Activated CD8-positive, alpha-beta T cell treated with anti-CD3 and anti-CD28 coated beads, Interleukin-2, amount 10 ng/mL, durations not matched to agents 7 days and 5 days (primary cell): ENCODE results near the gene ANKS1B. TPM values are rescaled to one million over a fixed set of nuclear protein-coding genes. Genes with fewer than 3 reads are reported as not detected.
"Not testable (repeated sequence)": the region's sequence is repeated elsewhere in the genome, so short reads cannot be mapped to it uniquely, and the experiment has no call there.

Source experiments
- ATAC-seq: fragments of 150-1000 bp; cut with Tn5 transposase; one replicate; pipeline ENCODE4 v1.10.0; 2021; ENCODE audit warnings: moderate library complexity
- CTCF ChIA-PET: fragments of 350-600 bp; sonication (Branson Sonifier 250); formaldehyde crosslinking; loops from one replicate; lab custom pipeline; 2021; ENCODE audit warnings: antibody characterized with exemption; lab: Charles Lee
- POLR2A ChIA-PET: fragments of 350-600 bp; sonication (Branson Sonifier 250); formaldehyde crosslinking; loops from one replicate; lab custom pipeline; 2021; ENCODE audit warnings: antibody characterized with exemption; lab: Charles Lee
- DNase-seq: peaks from one replicate; pipeline ENCODE4 v3.0.0-alpha.2; 2020
- H3K27ac Mint-ChIP-seq: one replicate; pipeline ENCODE4 v1.8.0; 2021; ENCODE audit warnings: mild to moderate bottlenecking, mixed read lengths
- H3K27me3 Mint-ChIP-seq: one replicate; pipeline ENCODE4 v1.8.0; 2021; ENCODE audit warnings: low read depth, mixed read lengths
- H3K36me3 Mint-ChIP-seq: one replicate; pipeline ENCODE4 v1.8.0; 2021; ENCODE audit warnings: low read depth, mixed read lengths
- H3K4me1 Mint-ChIP-seq: one replicate; pipeline ENCODE4 v1.8.0; 2021; ENCODE audit warnings: low read depth, mixed read lengths
- H3K4me3 Mint-ChIP-seq: one replicate; pipeline ENCODE4 v1.8.0; 2021; ENCODE audit warnings: mild to moderate bottlenecking, mixed read lengths
- H3K9me3 Mint-ChIP-seq: one replicate; pipeline ENCODE4 v1.8.0; 2022; ENCODE audit warnings: mixed read lengths; ENCODE audit not compliant: insufficient read depth
- total RNA-seq, 2 experiments: library from RNA; stranded (reverse); gene quantifications; one replicate each; pipeline ENCODE4 v1.2.3, GENCODE V29; 2021

ANKS1B gene
- total RNA-seq, 2 experiments from 2014 or later, result not detected

DNA sequence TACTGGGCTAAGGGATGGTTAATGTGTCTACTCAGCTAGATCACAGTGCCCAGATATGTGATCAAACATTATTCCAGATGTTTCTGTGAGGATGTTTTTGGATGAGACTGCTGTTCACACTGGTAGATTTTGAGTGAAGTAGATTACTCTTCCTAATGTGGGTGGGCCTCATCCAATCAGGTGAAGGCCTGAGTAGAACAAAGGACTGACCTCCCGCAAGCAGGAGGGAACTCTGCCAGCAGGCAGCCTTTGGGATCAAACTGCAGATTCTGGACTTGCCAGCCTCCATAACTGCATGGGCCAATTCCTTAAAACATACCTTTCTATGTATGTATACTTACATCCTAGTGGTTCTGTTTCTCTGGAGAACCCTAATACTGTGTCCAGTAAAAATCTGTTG, 1120.4 kb downstream of the ANKS1B start:
- no peak for ATAC-seq
- no peaks in the 10 kb centered on the region for H3K36me3 Mint-ChIP-seq
- no peaks in the 10 kb centered on the region for H3K27me3 Mint-ChIP-seq
- ChIA-PET POLR2A (no interaction called here), CTCF (no interaction called here)
- no peaks in the 10 kb centered on the region for H3K9me3 Mint-ChIP-seq
- no peaks in the 10 kb centered on the region for H3K4me1 Mint-ChIP-seq
- no peak overlapping the region for H3K27ac Mint-ChIP-seq
- no peak for DNase-seq
- H3K4me3 Mint-ChIP-seq, result no peak overlapping the region

GRCh38 chr12:98863167-98863566, 1121.6 kb downstream of the ANKS1B start:
- ATAC-seq, result no peak
- no peak for DNase-seq
- H3K4me1 Mint-ChIP-seq, result no peaks in the 10 kb centered on the region
- ChIA-PET POLR2A (no interaction called here), CTCF (no interaction called here)
- H3K36me3 Mint-ChIP-seq, result no peaks in the 10 kb centered on the region
- H3K27ac Mint-ChIP-seq, result no peak overlapping the region
- no peaks in the 10 kb centered on the region for H3K9me3 Mint-ChIP-seq
- H3K4me3 Mint-ChIP-seq, result no peak overlapping the region
- no peaks in the 10 kb centered on the region for H3K27me3 Mint-ChIP-seq

GRCh38 chr12:98861251-98861650, 1123.5 kb downstream of the ANKS1B start:
- H3K27me3 Mint-ChIP-seq, result no peaks in the 10 kb centered on the region

DNA sequence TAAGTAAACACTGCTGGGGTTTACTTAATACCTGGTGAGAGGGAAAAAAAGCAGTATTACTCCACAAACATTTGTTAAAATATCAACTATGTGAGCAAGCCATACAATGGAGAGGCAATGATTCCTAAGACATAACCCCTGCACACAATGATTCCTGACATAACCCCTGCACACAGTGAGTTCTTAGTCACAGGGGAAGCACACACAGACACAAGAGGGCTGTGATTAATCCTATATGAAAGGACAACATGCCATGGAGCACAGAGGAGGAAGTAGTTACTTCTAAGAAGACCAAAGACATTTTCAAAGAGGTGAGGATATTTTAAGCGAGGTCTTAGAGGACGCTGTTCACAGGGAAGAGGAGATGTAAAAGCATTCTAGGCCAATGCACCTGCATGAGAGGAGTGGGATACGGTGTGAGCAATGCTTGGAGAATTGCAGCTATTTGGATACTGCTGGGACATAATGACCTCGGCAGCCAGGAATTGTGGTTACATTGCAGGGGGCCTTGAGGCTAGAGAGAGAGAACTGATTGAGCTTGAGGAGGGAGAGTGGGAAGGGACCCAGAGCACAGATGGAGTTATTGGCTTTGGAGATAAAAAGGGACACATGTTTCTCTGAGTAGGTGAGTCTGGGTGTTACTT, 1127.7 kb downstream of the ANKS1B start:
- no peaks in the 10 kb centered on the region for H3K36me3 Mint-ChIP-seq
- ATAC-seq (no peak), DNase-seq (no peak)
- H3K27me3 Mint-ChIP-seq, result no peaks in the 10 kb centered on the region
- H3K4me1 Mint-ChIP-seq, result no peaks in the 10 kb centered on the region
- H3K9me3 Mint-ChIP-seq, result no peaks in the 10 kb centered on the region
- POLR2A ChIA-PET, result no interaction called here
- CTCF ChIA-PET, result no interaction called here
- no peak overlapping the region for H3K27ac Mint-ChIP-seq
- H3K4me3 Mint-ChIP-seq, result no peak overlapping the region

More at GRCh38 chr12:98861251-98861650, 1123.5 kb downstream of the ANKS1B start:
- Mint-ChIP-seq H3K9me3 (no peaks in the 10 kb centered on the region), H3K36me3 (no peaks in the 10 kb centered on the region), H3K27ac (no peak overlapping the region), H3K4me3 (no peak overlapping the region), H3K4me1 (no peaks in the 10 kb centered on the region)
- ChIA-PET POLR2A (no interaction called here), CTCF (interaction anchor here (0.8 kb wide), 1 partner anchor 137 kb away, joined by 3 read pairs; no protein-coding TSS in a partner anchor)
- no peak for ATAC-seq
- no peak for DNase-seq

DNA sequence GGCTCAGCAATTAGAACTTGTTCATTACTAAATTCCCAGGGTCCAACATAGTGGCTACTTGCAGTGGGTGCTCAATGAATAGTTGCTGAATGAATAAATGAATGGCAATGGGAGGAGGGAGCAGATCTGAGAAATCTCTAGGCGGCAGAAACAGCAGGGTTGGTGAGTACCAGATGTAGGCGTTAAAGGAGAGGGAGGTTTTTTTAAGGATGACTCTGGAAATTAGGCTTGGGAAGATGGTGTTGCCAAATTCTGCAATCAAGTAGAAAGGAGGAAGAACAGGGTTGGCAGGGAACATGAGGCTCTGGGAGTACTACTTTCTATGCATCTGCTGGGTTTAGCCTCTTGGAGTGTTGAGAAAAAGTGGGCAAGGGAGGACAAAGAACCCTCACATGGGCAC, 1132.6 kb downstream of the ANKS1B start:
- Mint-ChIP-seq H3K27ac (no peak overlapping the region), H3K9me3 (no peaks in the 10 kb centered on the region), H3K36me3 (no peaks in the 10 kb centered on the region), H3K27me3 (no peaks in the 10 kb centered on the region), H3K4me1 (no peaks in the 10 kb centered on the region), H3K4me3 (no peak overlapping the region)
- ChIA-PET POLR2A (no interaction called here), CTCF (no interaction called here)
- no peak for DNase-seq
- no peak for ATAC-seq

- H3K4me3 Mint-ChIP-seq, result no peak overlapping the region
- CTCF ChIA-PET, result no interaction called here
- no peaks in the 10 kb centered on the region for H3K36me3 Mint-ChIP-seq
- H3K27ac Mint-ChIP-seq, result no peak overlapping the region
- DNase-seq, result no peak
- no peaks in the 10 kb centered on the region for H3K9me3 Mint-ChIP-seq
- H3K27me3 Mint-ChIP-seq, result no peaks in the 10 kb centered on the region
- no peak for ATAC-seq
- POLR2A ChIA-PET, result no interaction called here
- peaks cover 5% of the 10 kb centered on the region for H3K4me1 Mint-ChIP-seq
These were observed 1137.5 kb downstream of the ANKS1B start for GRCh38 chr12:98847242-98847641.

DNA sequence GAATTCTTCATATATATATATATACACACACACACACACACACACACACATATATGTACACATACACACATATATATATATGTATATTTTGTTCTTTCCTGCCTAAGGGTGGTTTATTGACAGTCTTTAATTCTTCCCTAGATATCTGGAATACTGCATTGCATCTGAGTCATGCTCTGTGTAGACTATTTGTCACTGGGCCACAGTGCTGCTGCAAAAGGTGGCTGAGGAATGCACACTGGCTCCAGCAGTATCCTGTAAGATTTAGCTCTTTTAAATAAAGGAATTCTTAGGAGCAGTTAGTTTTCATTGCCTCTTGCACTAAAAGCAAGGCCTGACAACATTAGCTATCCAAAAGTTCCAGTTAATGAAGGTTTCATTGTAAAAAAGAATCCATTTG, 1138.8 kb downstream of the ANKS1B start:
- ATAC-seq (no peak), DNase-seq (no peak)
- Mint-ChIP-seq H3K4me1 (peaks cover 5% of the 10 kb centered on the region), H3K27me3 (no peaks in the 10 kb centered on the region), H3K36me3 (no peaks in the 10 kb centered on the region), H3K9me3 (no peaks in the 10 kb centered on the region), H3K27ac (no peak overlapping the region), H3K4me3 (no peak overlapping the region)
- ChIA-PET POLR2A (no interaction called here), CTCF (no interaction called here)

- H3K27ac Mint-ChIP-seq, result no peak overlapping the region
- H3K4me1 Mint-ChIP-seq, result peaks cover 5% of the 10 kb centered on the region
- H3K4me3 Mint-ChIP-seq, result no peak overlapping the region
- ChIA-PET CTCF (no interaction called here), POLR2A (no interaction called here)
- no peaks in the 10 kb centered on the region for H3K36me3 Mint-ChIP-seq
- no peak for ATAC-seq
- H3K9me3 Mint-ChIP-seq, result no peaks in the 10 kb centered on the region
- H3K27me3 Mint-ChIP-seq, result peaks cover 2% of the 10 kb centered on the region
- DNase-seq, result no peak
These were observed 1144.4 kb downstream of the ANKS1B start for GRCh38 chr12:98840325-98840724.

- Mint-ChIP-seq H3K4me1 (peaks cover 4% of the 10 kb centered on the region), H3K36me3 (no peaks in the 10 kb centered on the region), H3K4me3 (no peak overlapping the region), H3K27me3 (peaks cover 5% of the 10 kb centered on the region), H3K27ac (no peak overlapping the region), H3K9me3 (no peaks in the 10 kb centered on the region)
- DNase-seq (no peak), ATAC-seq (no peak)
- ChIA-PET CTCF (no interaction called here), POLR2A (no interaction called here)
These were observed 1146.5 kb downstream of the ANKS1B start for GRCh38 chr12:98838231-98838647.

DNA sequence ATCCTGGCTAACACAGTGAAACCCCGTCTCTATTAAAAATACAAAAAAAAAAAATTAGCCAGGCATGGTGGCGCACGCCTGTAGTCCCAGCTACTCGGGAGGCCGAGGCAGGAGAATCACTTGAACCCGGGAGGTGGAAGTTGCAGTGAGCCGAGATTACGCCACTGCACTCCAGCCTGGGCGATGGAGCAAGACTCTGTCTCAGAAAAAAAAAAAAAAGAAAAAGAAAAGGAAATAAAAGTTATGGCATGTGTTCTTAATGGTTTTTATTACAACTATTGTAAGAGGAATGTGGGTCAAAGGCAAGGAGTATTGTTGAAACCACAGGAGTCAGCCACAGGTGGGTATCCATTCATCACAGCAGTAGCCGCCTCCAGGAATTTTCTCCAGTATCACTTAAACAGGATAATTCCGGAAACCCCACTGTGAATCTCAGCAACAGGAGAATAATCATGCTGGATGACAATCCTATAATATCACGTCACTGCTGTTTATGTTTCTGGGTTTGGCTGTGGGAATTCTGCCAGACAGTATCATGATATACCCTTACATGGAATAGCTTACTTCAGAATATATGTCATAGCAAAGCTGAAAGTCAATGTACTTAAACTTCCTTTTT, 1147.5 kb downstream of the ANKS1B start:
- H3K4me3 Mint-ChIP-seq, H3K36me3 Mint-ChIP-seq, ATAC-seq, H3K9me3 Mint-ChIP-seq, POLR2A ChIA-PET, H3K27me3 Mint-ChIP-seq, DNase-seq, H3K27ac Mint-ChIP-seq, H3K4me1 Mint-ChIP-seq, CTCF ChIA-PET: not testable (repeated sequence)

- Mint-ChIP-seq H3K4me1 (no peaks in the 10 kb centered on the region), H3K36me3 (no peaks in the 10 kb centered on the region), H3K27ac (no peak overlapping the region), H3K9me3 (no peaks in the 10 kb centered on the region), H3K4me3 (no peak overlapping the region), H3K27me3 (peaks cover 5% of the 10 kb centered on the region)
- ChIA-PET CTCF (no interaction called here), POLR2A (no interaction called here)
- ATAC-seq (no peak), DNase-seq (no peak)
These were observed 1154.1 kb downstream of the ANKS1B start for GRCh38 chr12:98830657-98831056.

GRCh38 chr12:98828802-98829600, 1155.7 kb downstream of the ANKS1B start:
- Mint-ChIP-seq H3K27ac (no peak overlapping the region), H3K4me3 (no peak overlapping the region), H3K36me3 (no peaks in the 10 kb centered on the region), H3K27me3 (peaks cover 1% of the 10 kb centered on the region), H3K9me3 (no peaks in the 10 kb centered on the region), H3K4me1 (no peaks in the 10 kb centered on the region)
- POLR2A ChIA-PET, result no interaction called here
- CTCF ChIA-PET, result no interaction called here
- no peak for ATAC-seq
- no peak for DNase-seq
